Measurements from ENCODE around the gene ECHDC1. TPM values are rescaled to one million over a fixed set of nuclear protein-coding genes. Genes with fewer than 3 reads are reported as not detected.

Gene ECHDC1, protein sequence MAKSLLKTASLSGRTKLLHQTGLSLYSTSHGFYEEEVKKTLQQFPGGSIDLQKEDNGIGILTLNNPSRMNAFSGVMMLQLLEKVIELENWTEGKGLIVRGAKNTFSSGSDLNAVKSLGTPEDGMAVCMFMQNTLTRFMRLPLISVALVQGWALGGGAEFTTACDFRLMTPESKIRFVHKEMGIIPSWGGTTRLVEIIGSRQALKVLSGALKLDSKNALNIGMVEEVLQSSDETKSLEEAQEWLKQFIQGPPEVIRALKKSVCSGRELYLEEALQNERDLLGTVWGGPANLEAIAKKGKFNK
- total RNA-seq (2022; extraction: Qiagen RNA extraction; ENCODE audit: low read depth): 36.1 to 65.4 TPM (median 38.2 TPM) in 5 replicates

DNA sequence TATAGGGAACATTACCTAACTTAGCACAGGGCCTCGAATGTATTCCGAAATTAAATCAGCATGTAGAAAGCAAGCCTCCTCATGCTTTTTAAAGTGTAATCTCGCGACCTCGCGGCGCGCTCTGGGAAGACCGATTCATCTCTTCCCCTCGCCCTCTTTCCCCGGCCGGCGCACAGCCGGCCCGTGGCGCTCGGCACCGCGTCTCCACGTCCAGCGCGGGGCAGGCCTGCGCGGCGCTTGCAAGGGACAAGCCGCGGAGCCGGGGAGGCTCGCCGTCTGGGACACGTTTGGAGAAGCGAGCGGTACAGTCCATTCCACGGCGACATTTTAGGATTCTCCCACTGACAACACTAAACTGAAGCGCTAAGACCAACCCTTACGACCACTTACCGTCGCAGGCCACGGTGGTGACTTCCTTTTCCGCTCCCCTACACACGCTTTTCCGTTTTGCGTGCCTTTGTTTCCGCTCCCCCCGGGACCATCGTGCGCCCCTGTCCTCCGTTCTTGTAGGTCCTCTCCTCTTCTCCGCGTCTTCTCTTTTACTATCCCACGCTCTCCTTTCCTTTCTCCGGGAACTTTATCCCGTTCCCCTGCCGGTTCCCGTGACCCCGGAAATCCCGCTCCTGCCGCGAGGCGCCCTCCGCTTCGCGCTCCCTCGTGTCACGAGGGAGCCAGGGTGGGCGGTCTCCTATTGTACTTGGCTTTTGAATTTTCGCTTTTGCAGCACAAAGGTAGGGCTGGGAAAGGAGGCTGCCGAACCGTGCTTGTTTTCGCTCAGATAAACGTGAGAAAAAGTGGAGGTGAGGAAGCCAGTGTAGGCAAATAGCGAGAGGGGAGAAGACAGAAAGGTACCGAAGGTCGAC, at the start of gene ECHDC1:
Gene ECHDC1, minus strand, starts transcription at position 664 of the 863 bp plus-strand sequence. CDS start 12,581 bp downstream, outside the sequence.

DNA sequence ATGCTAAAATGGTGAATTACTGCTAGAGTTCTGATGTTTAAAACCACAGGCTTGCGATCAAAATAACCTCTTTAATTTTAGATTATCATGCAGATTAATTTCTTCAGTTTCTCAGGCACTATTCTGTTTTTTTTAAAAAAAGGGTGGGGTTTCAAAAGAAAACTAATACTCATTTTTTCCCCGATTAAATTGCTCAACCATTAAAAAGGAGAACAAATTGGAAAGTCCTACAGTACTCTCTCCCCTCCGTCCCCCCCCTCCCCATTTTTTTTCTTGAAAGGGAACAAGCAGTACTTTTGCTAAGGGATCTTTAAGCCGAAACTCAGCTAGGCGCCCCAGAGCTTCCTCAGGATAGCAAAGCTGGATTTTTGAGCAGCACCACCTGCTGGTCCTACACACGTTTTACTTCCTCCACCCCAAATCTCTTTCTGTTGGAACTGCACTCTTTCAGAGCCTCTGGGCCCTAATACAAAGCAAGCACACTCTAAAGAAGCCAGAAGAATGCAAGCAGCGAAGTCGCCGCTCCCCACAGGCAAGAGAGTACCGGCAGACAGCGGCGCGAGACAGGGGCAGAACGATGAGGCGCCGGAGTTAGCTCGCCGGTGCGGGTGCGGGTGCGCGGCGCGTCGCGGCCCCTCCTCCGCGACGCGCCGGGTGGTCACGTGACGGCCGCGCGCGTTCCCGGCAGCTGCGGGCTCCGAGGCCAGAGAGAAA, 77.1 kb downstream of the ECHDC1 start, which contains the start of gene RNF146:
Gene RNF146, plus strand, starts transcription at position 687 of the 714 bp plus-strand sequence. CDS start 13,475 bp downstream, outside the sequence.

Other genes starting within 250 kb of the ECHDC1 start
- gene RSPO3, start 224.9 kb downstream of the ECHDC1 start, total RNA-seq (2022; extraction: Qiagen RNA extraction; ENCODE audit: low read depth): 105 to 135 TPM (median 120 TPM) in 5 replicates
- gene RNF146, start 76.7 kb downstream of the ECHDC1 start, total RNA-seq (2022; extraction: Qiagen RNA extraction; ENCODE audit: low read depth): 9.6 to 11.9 TPM (median 10.0 TPM) in 5 replicates
- gene KIAA0408, start 115.8 kb upstream of the ECHDC1 start, total RNA-seq (2022; extraction: Qiagen RNA extraction; ENCODE audit: low read depth): 6.0 to 7.4 TPM (median 6.1 TPM) in 5 replicates
- 0.14 to 0.21 TPM (median 0.21 TPM) in 3 of 5 replicates, not detected in the others for gene C6orf58, start 233.6 kb upstream of the ECHDC1 start, total RNA-seq (2022; extraction: Qiagen RNA extraction; ENCODE audit: low read depth)

Data from A549 treated with CpdA at 1 μM for 4 hours (cell line).